ENCODE results near the gene SLC30A3.

The SLC30A3 gene

GRCh38 chr2:27227501-27227900 is 35.3 kb downstream of the SLC30A3 start:
- no peak for DNase-seq (ENCODE audit: low read depth)

GRCh38 chr2:27225526-27225925 is 37.3 kb downstream of the SLC30A3 start:
- no peak for DNase-seq (ENCODE audit: low read depth)

- no peak for DNase-seq (ENCODE audit: low read depth)
These were observed 39.4 kb downstream of the SLC30A3 start for GRCh38 chr2:27223416-27223815.

- DNase-seq (ENCODE audit: low read depth) = no peak
These were observed 40.4 kb downstream of the SLC30A3 start for GRCh38 chr2:27222407-27222806.

GRCh38 chr2:27221166-27221565 is 41.7 kb downstream of the SLC30A3 start:
- no peak for DNase-seq (ENCODE audit: low read depth)

- no peak for DNase-seq (ENCODE audit: low read depth)
These were observed 42.8 kb downstream of the SLC30A3 start for GRCh38 chr2:27220091-27220490.

GRCh38 chr2:27219091-27219490 is 43.8 kb downstream of the SLC30A3 start:
- DNase-seq (ENCODE audit: low read depth) = no peak

- no peak for DNase-seq (ENCODE audit: low read depth)
These were observed 44.2 kb downstream of the SLC30A3 start for GRCh38 chr2:27218614-27219013.

GRCh38 chr2:27217173-27218121 is 45.4 kb downstream of the SLC30A3 start, which contains the start of gene CAD:
Gene CAD (plus strand): TSS chr2:27217369. CDS start chr2:27217552, 183 bp downstream.
- DNase-seq (ENCODE audit: low read depth) = peak; percentile 79

- no peak for DNase-seq (ENCODE audit: low read depth)
These were observed 46.3 kb downstream of the SLC30A3 start for GRCh38 chr2:27216416-27217137.

GRCh38 chr2:27214941-27215340 is 47.9 kb downstream of the SLC30A3 start:
- no peak for DNase-seq (ENCODE audit: low read depth)

GRCh38 chr2:27212626-27213471 is 50.0 kb downstream of the SLC30A3 start:
- peak; percentile 19 for DNase-seq (ENCODE audit: low read depth)

- DNase-seq (ENCODE audit: low read depth) = peak; percentile 79
These were observed 50.8 kb downstream of the SLC30A3 start, which contains the start of the genes ATRAID and SLC5A6 for GRCh38 chr2:27211943-27212625. Gene ATRAID (plus strand): TSS chr2:27212041. CDS start chr2:27212369, 328 bp downstream. Gene SLC5A6 (minus strand): TSS chr2:27212268. CDS start chr2:27207650, 4,618 bp downstream.

- DNase-seq (ENCODE audit: low read depth) = no peak
These were observed 51.5 kb downstream of the SLC30A3 start for GRCh38 chr2:27211241-27211942.

GRCh38 chr2:27209621-27210401 is 53.0 kb downstream of the SLC30A3 start:
- DNase-seq (ENCODE audit: low read depth) = no peak

- DNase-seq (ENCODE audit: low read depth) = no peak
These were observed 54.3 kb downstream of the SLC30A3 start for GRCh38 chr2:27208486-27209050.

- DNase-seq (ENCODE audit: low read depth) = no peak
These were observed 56.5 kb downstream of the SLC30A3 start for GRCh38 chr2:27206346-27206745.

- no peak for DNase-seq (ENCODE audit: low read depth)
These were observed 57.6 kb downstream of the SLC30A3 start for GRCh38 chr2:27205206-27205605.

GRCh38 chr2:27204566-27204965 is 58.3 kb downstream of the SLC30A3 start:
- DNase-seq (ENCODE audit: low read depth) = no peak
